ENCODE results near the gene RNF31. TPM values are rescaled to one million over a fixed set of nuclear protein-coding genes. Genes with fewer than 3 reads are reported as not detected.

The RNF31 gene
- polyA plus RNA-seq, 1 of the 3 experiments (the other 2 are of a cell fraction): 19.2 TPM

DNA sequence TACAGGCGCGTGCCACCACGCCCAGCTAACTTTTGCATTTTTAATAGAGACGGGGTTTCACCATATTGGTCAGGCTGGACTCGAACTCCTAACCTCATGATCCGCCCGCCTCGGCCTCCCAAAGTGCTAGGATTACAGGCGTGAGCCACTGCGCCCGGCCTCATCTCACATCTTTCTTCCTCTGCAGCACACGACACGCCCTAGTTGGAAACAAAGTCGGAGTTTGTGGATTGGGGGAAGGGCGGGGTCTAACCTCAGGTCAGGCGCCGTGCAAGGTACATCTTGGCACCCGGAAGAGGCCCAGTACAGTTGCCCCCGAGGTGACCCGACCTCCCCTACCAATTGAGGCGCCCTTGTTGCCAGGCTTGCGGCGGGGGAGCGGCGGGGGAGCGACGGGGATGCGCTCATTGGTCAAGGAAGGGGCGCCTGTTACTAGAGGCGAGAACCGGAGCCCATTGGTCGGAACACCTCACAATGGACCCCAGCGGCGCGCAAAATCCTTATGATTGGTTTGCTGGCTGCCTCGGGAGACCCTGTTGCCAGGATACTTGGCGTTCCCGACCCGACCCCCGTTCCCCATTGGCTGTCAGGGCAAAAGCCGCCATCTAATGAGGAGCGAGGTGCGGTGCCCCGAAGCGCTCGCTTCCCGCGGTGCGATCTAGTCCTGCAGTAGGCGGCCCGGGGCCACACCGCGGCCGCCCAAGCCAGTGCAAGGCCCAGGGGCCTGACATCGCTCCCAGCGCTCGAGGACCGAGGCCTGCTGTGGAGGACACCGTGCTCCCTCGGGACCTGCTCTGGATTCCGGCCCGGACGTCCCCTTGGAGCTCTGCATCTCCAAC, 24.3 kb downstream of the RNF31 start, which contains the start of gene REC8:
Gene REC8 (plus strand): TSS at position 659 of the 839 bp plus-strand sequence. CDS start 473 bp downstream, outside the sequence.
- peak; percentile 97 for DNase-seq
- CTCF ChIA-PET: interaction anchor here (0.8 to 2.7 kb wide), 4 partner anchors 11 to 120 kb away, joined by 3 to 23 read pairs (median 4); partner anchors contain the start of genes CARMIL3 and IRF9

More for the DNA sequence above, 24.3 kb downstream of the RNF31 start, which contains the start of gene REC8:
- H3K4me1 ChIP-seq (ENCODE audit: control insufficient read depth in 1 of 2, insufficient read depth in 2 of 2, low read depth in 1 of 2, low read length in 1 of 2): peaks cover 0 to 11% of the 10 kb centered on the region in 2 experiments; a peak in 1 of 4 replicates
- H3F3A ChIP-seq (replicated peaks; ENCODE audit: insufficient read depth): peaks cover 3% of the 10 kb centered on the region
- peaks cover 0 to 4% of the 10 kb centered on the region in 2 experiments for H3K36me3 ChIP-seq (replicated peaks in 1 of 2; ENCODE audit: control insufficient read depth in 1 of 2, insufficient read depth in 2 of 2, low read length in 1 of 2)
- WGBS (ENCODE audit: low lambda C conversion rate): 49% methylated on average over 22 of the region's 63 CpGs
- no peaks in the 10 kb centered on the region for H4K20me1 ChIP-seq (ENCODE audit: insufficient read depth)
- H3K9me2 ChIP-seq: no peaks in the 10 kb centered on the region
- peak within 1 kb of the TSS; percentile 53 for H3K4me2 ChIP-seq
- H3K27ac ChIP-seq (ENCODE audit: low read depth in 2 of 2, low read length in 1 of 2): peak within 1 kb of the TSS in 1 of 2 experiments; percentile 90; a peak in 2 of 4 replicates
- POLR2A ChIA-PET: interaction anchor here (0.6 to 3.1 kb wide), 6 partner anchors 10 to 25 kb away, joined by 3 to 21 read pairs (median 4); partner anchors contain the start of genes IPO4, IRF9, PSME2 and RNF31
- no peak within 1 kb of the TSS for H2AFZ ChIP-seq (ENCODE audit: low read depth)
- no peaks in the 10 kb centered on the region for H3K27me3 ChIP-seq (ENCODE audit: insufficient read depth)
- H3K4me3 ChIP-seq (ENCODE audit: low read depth in 2 of 2, low read length in 1 of 2): peak within 1 kb of the TSS; percentile 46 to 54; a peak in 3 of 4 replicates
- TF ChIP-seq EP300 (IDR thresholded peaks at IDR 0.05; ENCODE audit: borderline replicate concordance in 1 of 2, low read depth in 1 of 2, low read length in 1 of 2) (peak in 1 of 2 experiments; percentile 52; a peak in 1 of 4 replicates), RAD21 (IDR thresholded peaks at IDR 0.05; ENCODE audit: low read length) (no peak), RXRA (IDR thresholded peaks at IDR 0.05; ENCODE audit: borderline replicate concordance, low read depth) (peak; percentile 81; the same call in 1 of the 2 replicates), ELF1 (IDR thresholded peaks at IDR 0.05) (0 out of 2 replicates have a peak, but pooled peaks have one; percentile 53), RCOR1 (IDR thresholded peaks at IDR 0.05; ENCODE audit: low read length) (no peak), TCF12 (IDR thresholded peaks at IDR 0.05) (no peak), RFX5 (IDR thresholded peaks at IDR 0.05; ENCODE audit: low read length) (peak; percentile 95), FOXM1 (IDR thresholded peaks at IDR 0.05; ENCODE audit: low read depth) (no peak), POLR2AphosphoS5 (IDR thresholded peaks at IDR 0.05; ENCODE audit: low read depth, low read length) (no peak; the same call in 1 of the 2 replicates), MXI1 (IDR thresholded peaks at IDR 0.05; ENCODE audit: low read depth, low read length) (peak; percentile 36), TEAD4 (IDR thresholded peaks at IDR 0.05; ENCODE audit: borderline replicate concordance, insufficient read depth) (no peak), CHD2 (IDR thresholded peaks at IDR 0.05; ENCODE audit: low read length, partially characterized antibody) (peak; percentile 59), SMC3 (IDR thresholded peaks at IDR 0.05; ENCODE audit: low read depth, low read length) (no peak)
- TF ChIP-seq, protein P1, sequence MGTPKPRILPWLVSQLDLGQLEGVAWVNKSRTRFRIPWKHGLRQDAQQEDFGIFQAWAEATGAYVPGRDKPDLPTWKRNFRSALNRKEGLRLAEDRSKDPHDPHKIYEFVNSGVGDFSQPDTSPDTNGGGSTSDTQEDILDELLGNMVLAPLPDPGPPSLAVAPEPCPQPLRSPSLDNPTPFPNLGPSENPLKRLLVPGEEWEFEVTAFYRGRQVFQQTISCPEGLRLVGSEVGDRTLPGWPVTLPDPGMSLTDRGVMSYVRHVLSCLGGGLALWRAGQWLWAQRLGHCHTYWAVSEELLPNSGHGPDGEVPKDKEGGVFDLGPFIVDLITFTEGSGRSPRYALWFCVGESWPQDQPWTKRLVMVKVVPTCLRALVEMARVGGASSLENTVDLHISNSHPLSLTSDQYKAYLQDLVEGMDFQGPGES (IDR thresholded peaks at IDR 0.05; ENCODE audit: low read depth, low read length): peak; percentile 47
- TF ChIP-seq, protein P2, sequence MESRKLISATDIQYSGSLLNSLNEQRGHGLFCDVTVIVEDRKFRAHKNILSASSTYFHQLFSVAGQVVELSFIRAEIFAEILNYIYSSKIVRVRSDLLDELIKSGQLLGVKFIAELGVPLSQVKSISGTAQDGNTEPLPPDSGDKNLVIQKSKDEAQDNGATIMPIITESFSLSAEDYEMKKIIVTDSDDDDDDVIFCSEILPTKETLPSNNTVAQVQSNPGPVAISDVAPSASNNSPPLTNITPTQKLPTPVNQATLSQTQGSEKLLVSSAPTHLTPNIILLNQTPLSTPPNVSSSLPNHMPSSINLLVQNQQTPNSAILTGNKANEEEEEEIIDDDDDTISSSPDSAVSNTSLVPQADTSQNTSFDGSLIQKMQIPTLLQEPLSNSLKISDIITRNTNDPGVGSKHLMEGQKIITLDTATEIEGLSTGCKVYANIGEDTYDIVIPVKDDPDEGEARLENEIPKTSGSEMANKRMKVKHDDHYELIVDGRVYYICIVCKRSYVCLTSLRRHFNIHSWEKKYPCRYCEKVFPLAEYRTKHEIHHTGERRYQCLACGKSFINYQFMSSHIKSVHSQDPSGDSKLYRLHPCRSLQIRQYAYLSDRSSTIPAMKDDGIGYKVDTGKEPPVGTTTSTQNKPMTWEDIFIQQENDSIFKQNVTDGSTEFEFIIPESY (IDR thresholded peaks at IDR 0.05; ENCODE audit: borderline replicate concordance, low read depth): no peak
- no peaks in the 10 kb centered on the region for H3K9me3 ChIP-seq
- H3K9ac ChIP-seq: no peak within 1 kb of the TSS
- H3K79me2 ChIP-seq (ENCODE audit: insufficient read depth): no peaks in the 10 kb centered on the region

Measured in SK-N-SH (cell line).